ENCODE results near the gene YIPF3. TPM values are rescaled to one million over a fixed set of nuclear protein-coding genes. Genes with fewer than 3 reads are reported as not detected.

YIPF3 gene
- total RNA-seq, 1 experiment from 2014 or later = 65.1 TPM

DNA sequence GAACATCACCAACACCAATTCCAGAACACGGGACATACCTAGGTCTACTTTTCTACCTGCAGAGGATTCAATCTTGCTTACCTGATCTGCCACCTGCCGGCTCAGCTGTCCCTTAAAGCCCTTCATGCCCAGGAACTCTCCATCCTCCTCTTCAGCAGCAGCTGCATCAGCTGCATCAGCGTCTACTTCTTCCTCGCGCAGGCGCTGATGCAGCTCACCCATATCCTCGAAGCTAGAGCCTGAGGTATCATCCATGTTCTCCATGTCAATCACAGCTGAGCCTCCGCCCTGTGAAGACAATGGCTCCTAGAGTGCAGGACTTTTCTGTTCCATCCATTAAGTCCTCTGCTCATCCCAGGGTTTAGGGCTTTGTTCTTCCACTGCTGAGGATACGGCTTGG lies 918 bp downstream of the YIPF3 start:
- no TSS peak for BruUV-seq (replicated peaks)
- intact Hi-C loops (cut with micrococcal nuclease) = loop anchor here (5.0 kb wide), 1 partner anchor 344 kb away; the partner anchor contains the start of gene SRF
- CTCF ChIA-PET = interaction anchor here (1.1 to 1.9 kb wide), 3 partner anchors 8 to 19 kb away, joined by 4 to 7 read pairs (median 4); no protein-coding TSS in a partner anchor
- TF ChIP-seq, protein P1, sequence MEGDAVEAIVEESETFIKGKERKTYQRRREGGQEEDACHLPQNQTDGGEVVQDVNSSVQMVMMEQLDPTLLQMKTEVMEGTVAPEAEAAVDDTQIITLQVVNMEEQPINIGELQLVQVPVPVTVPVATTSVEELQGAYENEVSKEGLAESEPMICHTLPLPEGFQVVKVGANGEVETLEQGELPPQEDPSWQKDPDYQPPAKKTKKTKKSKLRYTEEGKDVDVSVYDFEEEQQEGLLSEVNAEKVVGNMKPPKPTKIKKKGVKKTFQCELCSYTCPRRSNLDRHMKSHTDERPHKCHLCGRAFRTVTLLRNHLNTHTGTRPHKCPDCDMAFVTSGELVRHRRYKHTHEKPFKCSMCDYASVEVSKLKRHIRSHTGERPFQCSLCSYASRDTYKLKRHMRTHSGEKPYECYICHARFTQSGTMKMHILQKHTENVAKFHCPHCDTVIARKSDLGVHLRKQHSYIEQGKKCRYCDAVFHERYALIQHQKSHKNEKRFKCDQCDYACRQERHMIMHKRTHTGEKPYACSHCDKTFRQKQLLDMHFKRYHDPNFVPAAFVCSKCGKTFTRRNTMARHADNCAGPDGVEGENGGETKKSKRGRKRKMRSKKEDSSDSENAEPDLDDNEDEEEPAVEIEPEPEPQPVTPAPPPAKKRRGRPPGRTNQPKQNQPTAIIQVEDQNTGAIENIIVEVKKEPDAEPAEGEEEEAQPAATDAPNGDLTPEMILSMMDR (IDR thresholded peaks at IDR 0.05; ENCODE audit: unreplicated experiment) = no peak
- H3K4me1 Mint-ChIP-seq (ENCODE audit: insufficient read depth, unreplicated experiment) = peaks cover 13% of the 10 kb centered on the region
- no peak overlapping the region for H3K27ac Mint-ChIP-seq (ENCODE audit: low read depth, unreplicated experiment)
- no peaks in the 10 kb centered on the region for H3K27me3 Mint-ChIP-seq (ENCODE audit: insufficient read depth, unreplicated experiment)
- peaks cover 36% of the 10 kb centered on the region for H3K36me3 Mint-ChIP-seq (ENCODE audit: insufficient read depth, unreplicated experiment)
- POLR2A ChIA-PET = interaction anchor here (0.5 to 3.8 kb wide), 10 partner anchors 9 to 342 kb away, joined by 3 to 27 read pairs (median 9); partner anchors contain the start of genes ABCC10, DLK2, DNPH1 and POLH
- no peak for DNase-seq (ENCODE audit: unreplicated experiment)
- no peak overlapping the region for H3K4me3 Mint-ChIP-seq (ENCODE audit: unreplicated experiment)
- no peaks in the 10 kb centered on the region for H3K9me3 Mint-ChIP-seq (ENCODE audit: unreplicated experiment)

DNA sequence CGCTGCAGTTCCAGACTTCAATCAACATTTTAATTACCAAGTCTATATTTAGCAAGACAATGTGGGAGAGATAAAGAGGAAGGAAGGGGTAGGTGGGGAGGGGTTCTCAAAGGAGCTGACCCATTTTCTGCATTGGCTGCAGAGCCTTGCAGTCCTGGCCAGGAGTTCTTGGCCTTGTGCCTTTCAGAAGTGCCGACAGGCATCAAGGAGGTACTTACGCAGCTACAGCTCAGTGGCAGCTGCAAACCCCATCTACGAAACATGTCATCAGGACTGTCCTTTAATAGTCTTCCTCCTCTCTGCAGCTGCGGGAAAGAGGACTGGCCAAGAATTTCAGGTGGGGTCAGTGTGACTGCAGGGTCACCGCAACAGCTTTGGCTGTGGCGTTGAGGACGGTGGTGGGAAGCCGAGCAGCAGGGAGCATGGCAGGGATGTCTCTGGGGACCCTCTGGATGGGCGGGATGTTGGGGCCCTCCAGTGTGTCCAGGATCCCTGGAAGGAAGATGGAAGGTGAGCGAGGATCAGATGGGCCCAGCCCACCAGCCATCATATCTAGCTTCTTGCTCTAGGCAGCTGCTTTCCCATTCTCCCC lies 4.8 kb downstream of the YIPF3 start:
- intact Hi-C loops (cut with micrococcal nuclease) = no loop called here
- no peaks in the 10 kb centered on the region for H3K9me3 Mint-ChIP-seq (ENCODE audit: unreplicated experiment)
- no peak overlapping the region for H3K27ac Mint-ChIP-seq (ENCODE audit: low read depth, unreplicated experiment)
- ChIA-PET POLR2A (interaction anchor here (0.9 kb wide), 1 partner anchor 84 kb away, joined by 3 read pairs; the partner anchor contains the start of gene ABCC10), CTCF (interaction anchor here (0.6 to 2.0 kb wide), 5 partner anchors 15 to 84 kb away, joined by 3 to 7 read pairs (median 3); partner anchors contain the start of gene ABCC10)
- H3K4me3 Mint-ChIP-seq (ENCODE audit: unreplicated experiment) = no peak overlapping the region
- DNase-seq (ENCODE audit: unreplicated experiment) = no peak
- H3K36me3 Mint-ChIP-seq (ENCODE audit: insufficient read depth, unreplicated experiment) = peaks cover 36% of the 10 kb centered on the region
- no peaks in the 10 kb centered on the region for H3K27me3 Mint-ChIP-seq (ENCODE audit: insufficient read depth, unreplicated experiment)
- TF ChIP-seq, protein P1 (IDR thresholded peaks at IDR 0.05; ENCODE audit: unreplicated experiment) = no peak
- H3K4me1 Mint-ChIP-seq (ENCODE audit: insufficient read depth, unreplicated experiment) = peaks cover 19% of the 10 kb centered on the region
- no TSS peak for BruUV-seq (replicated peaks)

DNA sequence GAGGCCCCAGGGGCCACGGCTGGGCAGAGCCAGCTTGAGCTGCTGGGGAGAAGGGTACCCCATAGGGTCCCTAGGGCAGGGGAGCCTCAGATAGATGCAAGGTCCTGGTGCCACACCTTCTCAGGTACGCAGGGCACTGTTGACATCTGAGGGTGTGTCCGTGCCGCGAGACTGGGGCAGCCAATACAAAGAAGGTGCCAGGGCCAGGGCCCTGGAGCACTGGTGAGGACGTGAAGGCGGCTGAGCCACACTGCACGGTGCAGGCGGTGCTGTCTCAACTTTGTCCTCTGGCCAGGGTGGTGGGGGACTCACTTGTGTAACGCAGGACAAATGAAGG lies 5.9 kb downstream of the YIPF3 start:
- CTCF ChIA-PET = interaction anchor here (0.6 to 2.0 kb wide), 3 partner anchors 14 to 283 kb away, joined by 3 to 7 read pairs (median 5); no protein-coding TSS in a partner anchor
- Mint-ChIP-seq H3K27me3 (ENCODE audit: insufficient read depth, unreplicated experiment) (no peaks in the 10 kb centered on the region), H3K4me3 (ENCODE audit: unreplicated experiment) (peak overlapping the region; percentile 63), H3K27ac (ENCODE audit: low read depth, unreplicated experiment) (peak overlapping the region; percentile 57), H3K9me3 (ENCODE audit: unreplicated experiment) (no peaks in the 10 kb centered on the region), H3K4me1 (ENCODE audit: insufficient read depth, unreplicated experiment) (peaks cover 21% of the 10 kb centered on the region), H3K36me3 (ENCODE audit: insufficient read depth, unreplicated experiment) (peaks cover 43% of the 10 kb centered on the region)
- intact Hi-C loops (cut with micrococcal nuclease) = no loop called here
- POLR2A ChIA-PET = interaction anchor here (0.6 to 1.9 kb wide), 11 partner anchors 8 to 259 kb away, joined by 3 to 16 read pairs (median 4); partner anchors contain the start of genes ABCC10, DLK2, TJAP1 and VEGFA
- BruUV-seq (replicated peaks) = no TSS peak
- DNase-seq (ENCODE audit: unreplicated experiment) = no peak
- TF ChIP-seq, protein P1 (IDR thresholded peaks at IDR 0.05; ENCODE audit: unreplicated experiment) = no peak

DNA sequence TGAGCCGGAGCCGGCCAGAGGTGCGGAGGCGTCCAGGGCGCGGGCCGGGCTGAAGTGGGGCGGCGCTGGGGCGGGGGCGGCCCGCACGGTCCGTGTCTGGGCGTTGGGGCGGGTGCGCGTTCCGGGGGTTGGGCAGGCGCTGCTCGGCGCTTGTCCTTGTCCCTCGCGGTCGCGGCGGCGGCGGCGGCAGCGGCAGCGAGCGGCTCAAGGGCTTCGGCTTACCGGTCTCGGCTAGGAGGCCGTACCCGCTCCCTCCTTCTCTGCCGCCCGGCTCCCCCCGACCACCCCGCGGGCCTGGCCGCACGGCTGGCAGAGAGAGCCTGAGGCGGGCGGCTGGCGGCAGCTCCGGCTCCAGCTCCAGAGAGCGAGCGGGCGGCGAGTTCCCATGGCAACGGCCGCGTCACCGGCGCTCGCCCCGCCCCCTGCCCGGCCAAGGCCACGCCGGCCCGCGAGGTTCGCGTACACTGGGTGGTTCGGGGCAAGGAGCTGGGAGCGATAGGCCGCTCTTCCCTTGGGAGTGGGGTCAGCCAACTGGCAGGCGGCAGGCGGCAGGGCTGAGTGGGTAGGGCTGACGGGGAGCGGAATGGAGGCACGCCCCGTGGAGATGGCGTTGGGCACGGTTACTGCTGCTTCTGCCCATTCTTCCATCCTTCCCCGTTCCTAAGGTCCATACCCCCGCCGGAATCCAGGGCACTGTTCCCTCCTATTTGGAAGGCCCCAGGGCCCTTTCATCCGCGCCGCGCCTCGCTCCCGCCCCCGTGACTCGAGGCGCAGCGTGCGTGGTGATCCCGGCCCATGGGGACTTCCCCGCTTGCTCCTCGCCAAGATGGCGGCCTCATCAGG lies 6.5 kb downstream of the YIPF3 start, which contains the start of gene LRRC73:
TSS of gene LRRC73 (minus strand) at position 363 of the 843 bp plus-strand sequence. CDS start 561 bp downstream, outside the sequence.
- H3K36me3 Mint-ChIP-seq (ENCODE audit: insufficient read depth, unreplicated experiment) = peaks cover 49% of the 10 kb centered on the region

More for the DNA sequence above, 6.5 kb downstream of the YIPF3 start, which contains the start of gene LRRC73:
- H3K9me3 Mint-ChIP-seq (ENCODE audit: unreplicated experiment) = no peaks in the 10 kb centered on the region
- no peaks in the 10 kb centered on the region for H3K27me3 Mint-ChIP-seq (ENCODE audit: insufficient read depth, unreplicated experiment)
- BruUV-seq (replicated peaks) = no TSS peak
- TF ChIP-seq, protein P1 (IDR thresholded peaks at IDR 0.05; ENCODE audit: unreplicated experiment) = no peak
- H3K27ac Mint-ChIP-seq (ENCODE audit: low read depth, unreplicated experiment) = peak within 1 kb of the TSS; percentile 57
- peak; percentile 72 for DNase-seq (ENCODE audit: unreplicated experiment)
- intact Hi-C loops (cut with micrococcal nuclease) = no loop called here
- ChIA-PET POLR2A (interaction anchor here (0.6 to 1.9 kb wide), 14 partner anchors 8 to 260 kb away, joined by 3 to 16 read pairs (median 4); partner anchors contain the start of genes DLK2, POLH, TJAP1 and VEGFA), CTCF (interaction anchor here (0.5 to 2.0 kb wide), 8 partner anchors 8 to 637 kb away, joined by 3 to 7 read pairs (median 3); partner anchors contain the start of gene ZNF318)
- peak within 1 kb of the TSS; percentile 63 for H3K4me3 Mint-ChIP-seq (ENCODE audit: unreplicated experiment)
- H3K4me1 Mint-ChIP-seq (ENCODE audit: insufficient read depth, unreplicated experiment) = peaks cover 15% of the 10 kb centered on the region
